SHP77 (cell line): ENCODE data around the gene CRK.
A peak's percentile ranks its signal among the peaks of the same experiment; 100 is the strongest.
"Not testable (repeated sequence)": the region's sequence is repeated elsewhere in the genome, so short reads cannot be mapped to it uniquely, and the experiment has no call there.

Experiments
- DNase-seq, 2 experiments: peaks; one replicate each; lab custom pipeline; 2025; lab: John Stamatoyannopoulos, UW

CRK gene

GRCh38 chr17:1467898-1468492 is 12.0 kb upstream of the CRK start:
- no peak for DNase-seq

DNA sequence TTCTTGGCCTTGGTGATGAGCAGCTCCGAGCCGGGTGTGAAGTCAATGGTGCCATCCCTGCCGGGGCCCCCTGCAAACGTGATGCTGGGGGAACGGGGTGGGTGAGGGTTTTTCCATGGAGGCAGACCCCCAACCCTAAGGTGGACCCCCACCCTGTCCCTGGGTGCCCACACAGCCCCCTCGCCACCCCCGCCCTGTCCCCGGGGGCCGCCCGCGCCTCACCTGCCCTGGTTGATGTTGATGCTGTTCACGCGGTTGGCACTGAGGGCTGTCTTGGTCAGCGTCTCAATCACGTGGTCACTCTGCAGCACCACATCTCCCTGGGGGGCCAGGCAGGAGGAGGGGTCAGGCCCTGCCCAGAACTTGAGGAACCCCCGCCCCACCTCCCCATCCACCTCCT is 11.2 kb upstream of the CRK start:
- no peak for DNase-seq

- DNase-seq, result no peak
Measured at GRCh38 chr17:1464186-1464585, 8.2 kb upstream of the CRK start.

GRCh38 chr17:1462164-1463112 is 6.4 kb upstream of the CRK start:
- DNase-seq, result peak; percentile 32 to 59

GRCh38 chr17:1461198-1461944 is 5.3 kb upstream of the CRK start:
- no peak for DNase-seq

DNA sequence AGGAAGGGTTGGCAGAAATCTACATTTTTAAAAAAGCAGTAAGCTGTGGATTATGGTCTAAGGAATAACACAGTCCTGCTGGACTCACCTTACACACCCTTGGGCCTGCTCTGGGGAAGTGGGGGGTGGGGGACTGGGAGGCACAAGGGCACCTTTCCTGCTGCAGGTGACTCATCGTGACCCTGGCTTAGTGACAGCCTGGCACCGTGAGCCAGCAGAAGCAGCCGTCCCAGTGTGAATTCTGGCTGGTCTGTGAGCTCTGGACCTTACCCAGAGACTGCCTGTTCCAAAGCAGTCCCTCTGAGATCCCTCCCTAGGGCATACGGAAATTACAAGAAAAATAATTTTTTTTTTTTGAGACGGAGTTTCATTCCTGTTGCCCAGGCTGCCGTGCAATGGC is 4.2 kb upstream of the CRK start:
- no peak for DNase-seq

- peak; percentile 63 to 83 for DNase-seq
Measured at GRCh38 chr17:1455291-1455796, 688 bp downstream of the CRK start.

DNA sequence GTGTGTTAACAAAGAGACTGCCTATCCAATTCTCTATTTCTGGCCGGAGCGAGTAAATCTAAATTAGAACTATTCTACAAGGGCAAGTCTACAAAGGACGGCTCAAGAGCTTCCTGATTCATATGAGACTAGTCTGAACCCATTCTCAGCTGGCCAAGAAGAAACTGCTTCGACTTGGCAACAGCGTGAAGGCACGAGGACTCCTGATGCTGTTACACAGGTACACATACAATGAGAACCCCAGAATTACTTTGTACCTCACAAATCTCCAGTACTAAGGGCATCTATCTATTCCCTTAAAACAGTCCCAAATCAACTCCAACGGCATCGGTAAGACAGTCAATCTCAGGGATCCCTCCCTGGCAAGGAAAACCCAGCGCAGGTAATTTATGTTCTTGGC is 1.5 kb downstream of the CRK start:
- DNase-seq, result no peak

GRCh38 chr17:1453694-1454093 is 2.3 kb downstream of the CRK start:
- DNase-seq, result not testable (repeated sequence)

- DNase-seq, result no peak
Measured at GRCh38 chr17:1452836-1453235, 3.2 kb downstream of the CRK start.

GRCh38 chr17:1450261-1450660 is 5.8 kb downstream of the CRK start:
- DNase-seq, result not testable (repeated sequence)

- DNase-seq, result no peak
Measured at GRCh38 chr17:1449412-1449967, 6.5 kb downstream of the CRK start.

GRCh38 chr17:1447052-1447451 is 9.0 kb downstream of the CRK start:
- no peak for DNase-seq

GRCh38 chr17:1446201-1446600 is 9.8 kb downstream of the CRK start:
- DNase-seq, result no peak

DNA sequence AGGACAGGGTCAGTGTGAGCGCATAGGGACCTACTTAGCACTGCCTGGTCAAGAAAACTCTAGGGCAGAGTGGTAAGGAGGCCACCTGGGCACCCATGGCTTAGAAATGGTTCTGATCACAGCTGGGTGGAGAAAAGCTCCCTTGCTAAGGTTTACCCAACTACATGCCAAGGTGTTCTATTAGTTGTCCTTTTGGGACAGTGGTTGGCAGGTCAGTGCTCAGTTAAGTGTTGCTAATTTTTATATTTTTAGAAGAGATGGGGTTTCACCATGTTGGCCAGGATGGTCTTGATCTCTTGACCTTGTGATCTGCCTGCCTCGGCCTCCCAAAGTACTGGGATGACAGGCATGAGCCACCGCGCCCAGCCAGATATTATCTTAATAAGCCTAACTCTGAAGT is 10.3 kb downstream of the CRK start:
- not testable (repeated sequence) for DNase-seq

GRCh38 chr17:1442721-1443120 is 13.3 kb downstream of the CRK start:
- DNase-seq, result not testable (repeated sequence)

DNA sequence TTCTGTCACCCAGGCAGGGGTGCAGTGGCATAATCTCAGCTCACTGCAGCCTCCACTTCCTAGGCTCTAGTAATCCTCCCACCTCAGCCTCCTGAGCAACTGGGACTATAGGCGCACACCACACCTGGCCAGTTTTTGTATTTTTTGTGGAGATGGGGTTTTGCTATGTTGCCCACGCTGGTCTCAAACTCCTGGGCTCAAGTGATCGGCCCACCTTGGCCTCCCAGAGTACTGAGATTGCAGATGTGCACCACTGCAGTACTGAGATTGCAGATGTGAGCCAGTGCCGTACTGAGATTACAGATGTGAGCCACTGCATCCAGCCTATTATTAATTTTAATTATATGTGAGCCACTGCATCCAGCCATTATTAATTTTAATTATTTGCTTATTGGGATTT is 13.8 kb downstream of the CRK start:
- no peak for DNase-seq

GRCh38 chr17:1440921-1441320 is 15.1 kb downstream of the CRK start:
- no peak for DNase-seq

DNA sequence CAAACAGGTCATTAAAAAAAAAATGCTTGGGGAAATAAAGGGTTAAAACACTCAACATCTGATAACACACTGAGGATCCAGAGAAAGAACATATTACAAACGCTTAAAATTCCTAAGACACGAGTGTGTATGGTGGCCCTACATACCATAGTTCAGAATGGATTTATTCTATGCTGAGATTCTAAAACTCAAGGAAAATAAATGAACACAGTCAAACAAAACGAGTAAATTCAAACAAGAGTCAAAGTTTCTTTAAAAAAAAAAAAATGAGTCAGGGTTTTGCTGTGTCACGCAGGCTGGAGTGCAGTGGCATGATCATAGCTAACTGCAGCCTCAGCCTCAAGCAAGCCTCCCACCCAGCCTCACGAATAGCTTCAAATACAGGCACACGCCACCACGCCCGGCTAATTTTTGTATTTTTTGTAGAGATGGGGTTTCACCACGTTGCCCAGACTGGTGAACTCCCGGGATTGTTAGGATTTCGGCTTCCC is 17.4 kb downstream of the CRK start:
- DNase-seq, result no peak

GRCh38 chr17:1435326-1435725 is 20.7 kb downstream of the CRK start:
- no peak for DNase-seq

- no peak for DNase-seq
Measured at GRCh38 chr17:1434150-1434549, 21.9 kb downstream of the CRK start.

GRCh38 chr17:1431631-1432104 is 24.4 kb downstream of the CRK start:
- DNase-seq, result no peak
